Stimulated activated CD8-positive, alpha-beta memory T cell treated with anti-CD3 and anti-CD28 coated beads, Interleukin-12 subunit alpha, Interleukin-12 subunit beta, amount 100 ng/mL, for 4 hours (primary cell): ENCODE data around the gene NHSL1.

ENCODE experiments used
- DNase-seq: peaks from one replicate; pipeline ENCODE4 v3.0.0-alpha.2; 2020; ENCODE audit warnings: low read depth

The NHSL1 gene, protein sequence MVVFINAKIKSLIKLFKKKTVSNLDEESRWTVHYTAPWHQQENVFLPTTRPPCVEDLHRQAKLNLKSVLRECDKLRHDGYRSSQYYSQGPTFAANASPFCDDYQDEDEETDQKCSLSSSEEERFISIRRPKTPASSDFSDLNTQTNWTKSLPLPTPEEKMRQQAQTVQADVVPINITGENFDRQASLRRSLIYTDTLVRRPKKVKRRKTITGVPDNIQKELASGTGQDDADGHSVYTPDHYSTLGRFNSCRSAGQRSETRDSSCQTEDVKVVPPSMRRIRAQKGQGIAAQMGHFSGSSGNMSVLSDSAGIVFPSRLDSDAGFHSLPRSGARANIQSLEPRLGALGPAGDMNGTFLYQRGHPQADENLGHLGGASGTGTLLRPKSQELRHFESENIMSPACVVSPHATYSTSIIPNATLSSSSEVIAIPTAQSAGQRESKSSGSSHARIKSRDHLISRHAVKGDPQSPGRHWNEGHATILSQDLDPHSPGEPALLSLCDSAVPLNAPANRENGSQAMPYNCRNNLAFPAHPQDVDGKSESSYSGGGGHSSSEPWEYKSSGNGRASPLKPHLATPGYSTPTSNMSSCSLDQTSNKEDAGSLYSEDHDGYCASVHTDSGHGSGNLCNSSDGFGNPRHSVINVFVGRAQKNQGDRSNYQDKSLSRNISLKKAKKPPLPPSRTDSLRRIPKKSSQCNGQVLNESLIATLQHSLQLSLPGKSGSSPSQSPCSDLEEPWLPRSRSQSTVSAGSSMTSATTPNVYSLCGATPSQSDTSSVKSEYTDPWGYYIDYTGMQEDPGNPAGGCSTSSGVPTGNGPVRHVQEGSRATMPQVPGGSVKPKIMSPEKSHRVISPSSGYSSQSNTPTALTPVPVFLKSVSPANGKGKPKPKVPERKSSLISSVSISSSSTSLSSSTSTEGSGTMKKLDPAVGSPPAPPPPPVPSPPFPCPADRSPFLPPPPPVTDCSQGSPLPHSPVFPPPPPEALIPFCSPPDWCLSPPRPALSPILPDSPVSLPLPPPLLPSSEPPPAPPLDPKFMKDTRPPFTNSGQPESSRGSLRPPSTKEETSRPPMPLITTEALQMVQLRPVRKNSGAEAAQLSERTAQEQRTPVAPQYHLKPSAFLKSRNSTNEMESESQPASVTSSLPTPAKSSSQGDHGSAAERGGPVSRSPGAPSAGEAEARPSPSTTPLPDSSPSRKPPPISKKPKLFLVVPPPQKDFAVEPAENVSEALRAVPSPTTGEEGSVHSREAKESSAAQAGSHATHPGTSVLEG (N-terminal part only)

DNA sequence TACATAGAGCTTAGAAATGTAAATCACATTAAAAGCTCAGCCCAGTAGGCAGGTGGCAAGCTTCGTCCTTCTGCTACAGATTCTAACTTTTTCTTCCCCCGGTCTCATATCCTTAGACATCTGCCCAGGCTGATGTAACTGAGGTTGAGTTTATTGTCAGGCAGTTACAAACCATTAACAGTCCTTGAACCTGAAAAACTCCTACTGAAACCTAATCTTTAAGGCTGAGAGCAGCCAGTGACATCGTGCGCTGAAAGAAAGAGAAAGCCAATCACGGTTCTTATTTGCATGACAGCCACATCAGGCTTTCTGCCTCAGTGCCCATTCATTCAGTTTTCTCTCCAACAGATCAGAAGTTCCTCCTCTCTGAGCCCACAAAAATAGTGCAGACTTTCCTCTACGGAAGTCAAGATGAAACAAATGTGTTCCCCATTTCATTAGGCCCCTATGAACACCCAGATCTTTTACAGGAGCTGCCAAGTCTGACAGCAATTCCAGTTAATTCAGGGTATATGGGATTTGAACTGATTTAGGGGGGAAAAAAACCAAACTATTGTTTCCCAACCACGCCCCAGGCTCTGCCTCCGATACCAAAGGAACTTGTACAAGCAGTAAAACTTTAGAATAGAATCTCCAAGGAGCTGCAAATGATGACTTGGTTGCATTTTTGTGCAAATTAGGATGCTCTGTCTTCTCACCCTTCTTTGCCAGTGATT lies at the start of gene NHSL1:
Gene NHSL1, minus strand, starts transcription at position 192 of the 716 bp plus-strand sequence. CDS start 204 bp downstream, outside the sequence.
- DNase-seq: no peak

DNA sequence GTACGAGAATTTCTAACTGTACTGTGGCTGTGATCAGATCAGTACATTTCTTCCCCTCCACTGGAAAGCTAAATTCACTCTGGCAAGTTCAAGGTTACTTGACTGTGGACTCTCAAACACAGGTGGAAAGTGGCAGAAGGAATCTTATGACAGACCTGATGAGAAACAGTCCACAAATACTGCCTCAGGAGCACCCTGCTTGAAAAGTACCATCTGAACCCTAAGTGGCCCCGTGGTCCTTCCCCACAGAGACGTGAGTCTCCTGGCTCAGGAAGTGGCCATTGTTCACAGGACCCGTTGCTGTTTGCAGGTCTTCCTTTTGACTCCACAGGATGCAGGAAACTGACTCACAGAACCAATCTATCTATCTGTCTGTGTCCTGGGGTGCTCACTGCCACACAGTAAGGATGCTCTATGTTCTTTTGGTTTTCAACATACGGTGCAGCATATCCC lies 47.5 kb upstream of the NHSL1 start:
- no peak for DNase-seq

DNA sequence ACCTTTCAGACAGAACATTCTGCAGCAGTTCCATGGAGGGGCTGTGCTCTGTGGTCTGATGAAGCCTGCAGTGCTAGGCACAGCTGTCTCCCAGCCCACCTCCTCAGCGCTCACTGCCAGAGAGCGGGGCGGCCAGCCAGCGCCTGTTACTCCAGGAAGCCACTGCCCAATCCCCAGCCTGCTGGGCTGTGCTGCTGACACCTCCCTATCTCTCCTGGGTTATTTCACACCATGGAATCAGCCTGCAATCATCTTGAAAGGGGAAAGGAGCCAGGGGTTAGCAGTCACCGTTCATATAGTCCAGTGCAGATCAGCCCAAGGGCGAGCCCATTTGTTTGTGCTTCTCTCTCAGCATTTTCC lies 46.3 kb upstream of the NHSL1 start:
- DNase-seq: no peak

DNA sequence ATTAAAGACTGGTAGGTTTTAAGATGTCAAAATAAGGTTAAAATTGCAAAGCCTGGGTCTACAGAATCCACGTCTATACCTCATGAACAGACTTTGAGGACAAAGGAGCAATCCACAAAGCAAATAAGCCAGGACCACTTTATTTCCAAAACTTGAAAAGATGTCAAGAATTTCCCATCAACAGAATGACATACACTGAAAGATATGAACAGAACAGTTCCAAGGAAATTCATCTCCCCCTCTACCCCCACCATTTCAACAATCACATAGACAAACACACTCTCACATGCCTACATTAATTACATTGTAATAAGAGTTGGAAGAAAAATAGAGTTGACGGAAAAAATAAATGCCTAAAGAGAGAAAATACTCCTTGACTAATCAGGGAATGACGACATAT lies 45.2 kb upstream of the NHSL1 start:
- DNase-seq: no peak

DNA sequence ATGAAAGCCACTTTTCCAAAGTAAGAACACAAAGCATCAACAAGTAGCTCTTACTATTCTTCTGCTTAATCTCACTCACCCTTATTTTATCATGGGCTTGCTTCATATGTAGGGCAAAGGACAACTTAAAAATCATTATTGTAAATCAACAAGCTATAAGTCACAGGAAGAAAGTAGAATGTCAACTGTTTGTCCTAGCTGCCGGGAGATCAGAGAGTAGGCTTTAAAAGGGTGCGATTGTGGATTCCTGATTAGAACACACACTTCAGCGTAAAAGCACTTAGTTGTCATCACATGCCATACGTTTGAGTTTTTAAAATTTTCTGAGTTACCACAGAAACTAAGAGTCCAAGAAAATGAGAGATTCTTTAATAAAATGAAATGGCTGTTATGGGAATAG lies 44.4 kb upstream of the NHSL1 start:
- DNase-seq: no peak

DNA sequence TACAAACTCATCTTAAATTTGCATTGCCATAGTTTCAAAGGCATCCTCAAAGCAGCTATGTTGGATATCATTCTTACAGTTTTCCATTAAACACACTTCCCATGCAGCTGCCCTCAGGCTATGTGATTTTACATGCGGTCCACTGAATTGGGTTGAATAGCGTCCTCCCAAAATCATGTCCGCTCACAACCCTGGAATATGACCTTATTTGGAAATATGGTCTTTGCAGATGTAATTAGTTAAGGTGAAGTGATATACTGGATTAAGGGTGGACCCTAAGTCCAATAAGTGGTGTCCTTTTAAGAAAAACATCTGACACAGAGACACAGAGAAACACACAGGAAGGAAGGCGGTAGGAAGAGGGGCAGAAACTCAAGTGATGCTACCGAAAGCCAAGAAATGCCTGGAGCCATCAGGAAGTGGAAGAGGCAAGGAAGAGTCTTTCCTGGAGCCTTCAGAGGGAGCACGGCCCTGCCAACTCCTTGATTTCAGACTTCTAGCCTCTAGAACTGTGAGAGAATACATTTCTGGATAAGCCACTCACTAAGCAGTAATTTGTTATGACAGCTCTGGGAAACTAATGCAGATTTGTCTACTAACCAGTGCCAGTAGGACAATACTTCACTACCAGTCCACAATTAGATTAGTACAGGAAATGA lies 42.7 kb upstream of the NHSL1 start:
- DNase-seq: no peak

DNA sequence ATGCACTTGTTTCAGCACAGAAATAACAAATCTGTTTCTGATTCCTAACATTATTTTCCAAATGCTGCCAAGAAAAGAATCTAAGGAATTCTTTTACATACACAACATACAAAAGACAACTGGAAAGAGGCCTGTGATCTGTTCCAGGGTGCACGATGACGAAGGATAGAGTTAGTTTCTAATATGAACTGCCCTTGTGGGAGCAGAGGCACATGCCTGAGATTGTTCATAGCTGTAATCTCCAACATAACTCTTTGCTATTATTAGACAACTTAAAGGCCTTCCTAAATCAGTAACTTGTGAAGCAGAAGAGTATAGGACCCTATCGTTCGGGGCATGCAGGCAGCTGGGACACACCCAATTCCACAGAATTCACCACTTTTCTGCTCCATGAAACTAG lies 41.2 kb upstream of the NHSL1 start:
- no peak for DNase-seq

DNA sequence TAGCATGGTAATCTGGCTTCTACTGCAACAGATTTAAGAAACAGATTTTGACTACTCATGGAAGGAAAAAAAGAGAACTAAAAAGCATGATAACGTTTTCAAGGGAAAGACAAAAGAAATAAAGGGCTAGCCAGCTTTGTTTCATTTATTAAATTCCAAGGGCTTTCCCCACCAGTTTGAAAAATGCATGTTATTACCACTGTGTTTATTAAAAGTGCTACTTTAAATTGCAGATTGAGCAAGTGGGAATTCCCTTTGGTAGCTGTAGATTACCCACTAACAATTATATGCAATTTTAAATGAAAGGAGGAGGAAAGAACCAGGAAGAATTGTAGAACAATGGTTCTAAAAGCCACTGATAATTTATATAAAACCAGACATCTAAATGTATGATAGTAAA lies 40.6 kb upstream of the NHSL1 start:
- no peak for DNase-seq

DNA sequence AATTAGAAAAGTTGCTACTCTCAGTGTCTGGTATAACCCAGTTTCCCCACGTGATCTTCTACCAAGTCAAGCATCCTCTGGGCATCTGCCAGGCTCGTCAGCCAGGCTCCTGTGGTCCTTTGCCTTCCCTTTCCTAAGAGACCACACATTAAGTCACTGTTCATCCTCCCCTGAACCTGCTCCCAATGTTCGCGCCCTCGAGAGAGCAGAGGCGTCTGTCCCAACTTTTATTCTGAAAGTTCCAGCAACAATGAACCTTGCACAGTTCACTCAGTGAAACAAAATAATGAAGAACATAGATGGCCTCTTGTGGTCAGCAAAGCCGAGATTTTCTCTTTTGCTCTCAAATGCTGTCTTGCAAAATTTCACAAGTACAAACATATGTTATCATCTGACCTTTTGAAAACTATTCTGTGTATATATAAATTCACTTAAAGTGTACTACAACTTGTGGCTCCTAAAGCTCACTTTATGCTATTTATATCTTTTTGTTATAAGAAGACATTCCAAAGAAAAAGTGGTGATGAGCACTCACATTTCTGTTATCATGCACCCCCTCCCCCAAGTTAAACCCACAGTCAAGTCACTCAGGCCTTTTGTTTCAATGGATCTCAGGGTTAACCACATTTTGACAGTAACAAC lies 39.2 kb upstream of the NHSL1 start:
- DNase-seq: no peak

DNA sequence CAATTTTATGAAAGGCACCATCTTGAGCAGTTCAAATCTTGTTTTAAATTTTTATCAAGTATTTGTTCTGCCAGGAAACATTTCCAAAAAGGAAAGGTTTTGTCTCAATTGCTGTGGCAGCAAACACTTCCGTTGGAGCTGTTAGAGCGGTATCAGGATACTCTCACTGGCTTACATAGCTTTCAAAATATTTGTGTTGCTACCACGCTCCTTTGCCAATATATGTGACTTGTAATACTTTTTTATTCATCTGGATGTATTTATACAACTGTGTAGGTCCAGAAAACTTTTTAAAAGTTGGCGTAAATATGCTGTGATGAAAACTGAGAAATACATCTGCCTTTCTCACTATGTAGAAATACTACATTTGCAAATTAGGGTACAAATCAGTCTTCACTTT lies 37.8 kb upstream of the NHSL1 start:
- no peak for DNase-seq

DNA sequence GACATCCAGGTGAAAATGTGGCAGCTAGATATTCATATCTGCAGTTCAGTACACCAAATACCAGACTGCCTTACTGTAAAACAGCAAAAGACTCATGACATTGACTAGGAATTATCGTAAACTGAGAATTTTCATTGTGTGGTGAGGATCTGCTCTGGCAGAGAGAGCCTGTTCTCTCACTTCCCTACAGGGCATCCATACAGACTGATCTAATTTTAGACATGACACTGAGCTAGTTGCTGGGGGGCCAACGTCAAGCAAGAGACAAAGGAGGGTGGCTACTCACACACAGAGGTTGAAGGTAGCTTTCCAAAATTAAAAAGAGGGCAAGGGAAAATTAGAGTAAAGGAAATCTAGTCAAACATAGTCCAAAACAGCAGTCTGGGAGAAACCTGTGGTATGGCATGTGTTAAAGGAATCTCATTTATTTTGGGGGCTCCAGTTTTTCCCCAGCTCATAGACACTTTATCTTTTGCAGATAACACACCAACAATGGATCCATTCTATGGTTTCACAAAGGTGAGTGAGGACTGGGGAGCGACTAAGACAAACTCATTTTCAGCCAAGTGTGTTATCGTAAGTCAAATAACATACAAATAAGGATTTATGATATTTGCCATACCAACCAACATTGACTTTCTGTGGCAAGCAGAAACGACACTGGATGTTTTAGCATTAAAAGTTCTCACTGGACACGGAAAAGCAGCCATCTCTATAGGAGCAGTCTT lies 36.6 kb upstream of the NHSL1 start:
- DNase-seq: no peak

DNA sequence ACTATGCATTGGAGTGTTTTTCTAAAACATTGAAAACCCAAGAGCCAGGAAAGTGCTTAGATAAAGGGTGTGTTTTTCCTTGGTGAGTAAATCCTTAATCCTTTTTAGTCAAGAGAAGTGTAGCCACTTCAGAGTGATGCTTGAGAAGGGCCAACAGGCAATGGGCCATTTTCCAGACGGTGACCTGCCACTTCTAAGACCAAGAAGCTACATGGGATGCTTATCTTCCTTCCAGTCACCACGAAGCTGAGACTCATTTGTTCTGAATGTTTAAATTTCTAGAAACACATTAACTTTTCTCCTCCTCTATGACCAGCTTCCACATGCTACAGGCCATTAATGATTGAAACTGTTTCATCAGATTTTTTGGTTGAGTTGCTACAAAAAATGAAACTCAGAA lies 34.4 kb upstream of the NHSL1 start:
- no peak for DNase-seq

DNA sequence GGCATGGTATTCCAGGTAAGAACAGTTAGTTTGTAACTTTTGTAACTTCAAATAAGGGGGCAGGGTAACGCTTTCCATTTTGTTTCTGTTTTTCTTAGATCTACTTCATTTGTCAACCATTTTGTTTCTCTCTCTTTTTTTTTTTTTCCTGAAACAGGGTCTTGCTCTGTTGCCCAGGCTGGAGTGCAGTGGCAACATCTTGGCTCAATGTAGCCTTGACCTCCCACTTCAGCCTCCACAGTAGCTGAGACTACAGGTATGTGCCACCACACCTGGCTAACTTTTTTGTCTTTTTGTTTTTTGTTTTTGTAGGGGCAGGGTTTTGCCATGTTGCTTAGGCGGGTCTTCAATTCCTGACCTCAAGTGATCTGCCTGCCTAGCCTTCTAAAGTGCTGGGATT lies 32.1 kb upstream of the NHSL1 start:
- DNase-seq: no peak

DNA sequence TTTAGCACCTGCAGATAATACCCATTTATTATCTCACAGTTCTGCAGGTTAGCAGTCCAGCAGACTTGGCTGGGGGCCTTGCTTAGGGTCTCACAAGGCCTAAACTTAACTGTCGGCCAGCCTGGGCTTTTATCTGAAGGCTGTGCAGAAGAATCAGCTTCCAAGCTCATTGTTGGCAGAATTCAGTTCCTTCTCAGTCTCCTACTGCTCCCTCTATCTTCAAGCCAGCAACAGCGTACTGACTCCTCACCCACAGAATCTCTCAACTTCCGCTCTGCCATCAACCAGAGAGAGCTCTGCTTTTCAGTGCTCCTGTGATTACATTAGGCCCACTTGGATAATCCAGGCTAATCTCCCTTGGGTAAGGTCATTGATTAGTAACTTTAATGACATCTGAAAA lies 30.2 kb upstream of the NHSL1 start:
- DNase-seq: no peak

DNA sequence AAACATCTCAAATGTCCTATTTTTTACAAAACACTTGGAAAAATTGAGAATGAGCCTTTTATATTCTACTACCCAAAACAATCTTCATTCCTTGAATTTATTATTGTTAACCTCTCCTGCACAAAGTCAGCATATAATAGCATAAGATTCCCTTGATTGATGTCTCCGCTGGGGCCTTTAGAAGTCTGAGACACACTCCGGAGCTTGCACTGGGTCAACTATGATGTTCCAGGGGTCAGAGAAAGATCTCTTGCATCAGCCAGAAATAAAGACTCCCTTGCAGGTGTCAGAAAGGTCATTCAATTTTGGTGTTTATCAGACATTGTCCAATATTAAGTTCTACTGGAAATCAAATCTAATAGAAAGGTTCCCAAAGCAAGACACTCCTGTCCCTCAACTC lies 29.7 kb upstream of the NHSL1 start:
- DNase-seq: no peak

DNA sequence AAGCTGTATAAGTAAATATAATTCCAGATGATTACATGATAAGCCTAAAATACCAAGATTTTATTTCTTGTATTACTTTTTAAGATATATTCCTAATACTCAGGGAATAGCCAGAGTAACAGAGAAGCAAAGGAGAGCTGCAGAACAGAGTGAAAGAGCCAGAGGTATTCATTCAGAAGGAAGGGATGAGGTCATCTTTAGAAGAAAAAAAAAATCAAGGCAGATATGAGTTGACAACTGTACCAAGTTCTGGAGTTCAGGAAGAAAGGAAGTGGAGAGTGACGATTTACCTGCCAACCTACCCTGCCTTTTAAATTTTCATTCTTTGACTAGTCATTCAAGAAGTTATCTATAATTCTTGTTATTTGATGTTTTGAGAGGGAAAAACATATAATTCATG lies 28.8 kb upstream of the NHSL1 start:
- DNase-seq: no peak

DNA sequence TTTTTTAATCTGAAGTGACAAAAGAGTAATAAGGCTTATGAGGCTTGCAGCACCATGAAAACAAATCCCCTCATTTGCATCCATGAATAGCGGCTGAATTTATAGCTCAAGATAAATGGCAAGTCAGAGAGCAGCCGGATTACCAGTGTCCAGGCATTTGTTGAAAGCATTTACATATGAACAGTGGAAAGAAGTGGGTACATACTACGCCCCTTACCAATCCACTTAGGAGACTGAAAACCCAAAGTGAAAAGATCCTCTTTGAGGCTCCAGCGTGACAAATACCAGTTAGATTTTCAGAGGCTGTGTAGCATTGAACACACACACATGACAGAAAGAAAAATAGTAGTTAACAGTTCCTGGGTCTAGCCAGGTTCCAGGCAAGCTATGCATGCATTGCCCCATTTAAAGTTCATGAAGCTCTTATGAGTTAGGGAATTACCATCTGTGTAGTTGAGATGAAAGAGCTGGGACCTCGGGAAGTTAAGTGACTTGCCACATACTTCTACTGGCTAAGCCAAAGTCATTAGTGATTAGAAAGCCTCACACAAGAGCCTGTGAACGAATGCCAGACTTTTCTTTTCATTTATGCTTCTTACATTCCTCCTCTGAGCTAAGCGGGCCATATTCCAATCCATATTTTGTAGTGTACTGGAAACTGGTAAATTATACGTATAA lies 28.3 kb upstream of the NHSL1 start:
- no peak for DNase-seq

DNA sequence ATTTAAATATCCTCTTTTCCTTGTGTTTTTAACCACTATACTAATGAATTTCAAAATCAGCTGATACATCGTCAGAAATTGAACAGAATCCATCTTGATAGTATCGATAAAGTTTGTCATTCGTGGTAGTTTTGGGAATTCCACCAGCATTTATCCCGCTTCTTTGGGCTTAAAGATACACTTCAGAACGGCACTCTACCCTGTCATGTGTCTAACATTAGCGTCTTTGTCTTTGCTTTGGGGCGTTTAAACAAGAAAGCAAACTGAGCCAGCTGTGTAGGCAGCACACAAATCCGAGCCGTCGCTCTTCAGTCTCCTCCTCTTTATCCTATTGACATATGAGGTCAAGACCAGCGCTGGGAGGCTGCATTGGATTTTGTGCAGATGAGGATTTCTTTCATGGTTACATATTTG lies 27.5 kb upstream of the NHSL1 start:
- DNase-seq: no peak

DNA sequence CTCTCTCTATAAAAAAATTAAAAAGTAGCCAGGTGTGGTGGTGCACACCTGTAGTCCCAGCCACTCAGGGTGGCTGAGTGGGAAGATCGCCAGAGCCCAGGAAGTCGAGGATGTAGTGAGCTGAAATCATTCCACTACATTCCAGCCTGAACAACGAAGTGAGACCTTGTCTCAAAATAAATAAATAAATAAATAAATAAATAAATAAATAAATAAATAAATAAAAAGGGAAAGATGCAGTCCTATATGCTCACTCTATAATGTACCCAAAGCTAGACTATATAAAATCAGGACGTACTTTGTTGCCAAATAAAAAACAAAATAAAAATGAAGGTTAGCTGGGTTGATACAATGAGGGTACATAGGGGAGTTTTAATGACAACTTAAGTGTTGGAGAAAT lies 26.1 kb upstream of the NHSL1 start:
- no peak for DNase-seq

DNA sequence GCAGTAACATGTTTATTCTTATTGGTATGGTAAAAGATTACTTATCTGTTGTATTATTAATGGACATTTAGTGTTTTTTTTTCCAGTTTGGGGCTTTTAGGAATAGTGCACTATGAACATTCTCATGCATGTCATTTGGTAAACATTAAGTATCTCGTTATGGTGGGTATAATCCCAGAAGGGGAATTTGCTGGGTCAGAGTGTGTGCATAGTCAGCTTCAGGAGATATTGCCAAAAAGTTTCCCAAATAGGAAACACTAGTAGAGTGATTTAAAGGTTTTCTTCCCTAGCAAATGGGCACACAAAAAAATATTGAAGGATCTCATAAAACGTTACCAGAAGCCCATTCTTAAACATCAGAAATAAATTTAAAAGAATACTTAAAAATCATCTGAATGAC lies 25.2 kb upstream of the NHSL1 start:
- DNase-seq: no peak
